GM12878 (cell line): ENCODE measurements around the gene PDGFA.

Experiments used
- ATF2 ChIP-seq: IDR thresholded peaks from 2 replicates; pipeline ENCODE4 v1.6.1; 2012; ENCODE audit warnings: low read length, inconsistent platforms
- MXI1 ChIP-seq: fragments of 150-350 bp; IDR thresholded peaks from 2 replicates; pipeline ENCODE4 v1.6.1; 2011; ENCODE audit warnings: low read depth, mild to moderate bottlenecking, inconsistent platforms, low read length, improper control_type of control experiment
- NBN ChIP-seq: fragments of 450-650 bp; IDR thresholded peaks from 2 replicates; pipeline ENCODE4 v1.6.1; 2016
- RELB ChIP-seq: fragments of 450-650 bp; IDR thresholded peaks from 2 replicates; pipeline ENCODE4 v1.6.1; 2017; ENCODE audit warnings: low read depth, mild to moderate bottlenecking, moderate library complexity
- YY1 ChIP-seq: IDR thresholded peaks from 2 replicates; pipeline ENCODE4 v1.6.1; 2011; ENCODE audit warnings: low read depth, mild to moderate bottlenecking, low read length

GRCh38 chr7:516606-517456 lies 2.8 kb downstream of the PDGFA start:
- no peak for TF ChIP-seq ATF2
- no peak for TF ChIP-seq NBN
- no peak for TF ChIP-seq MXI1
- TF ChIP-seq YY1 = no peak
- no peak for TF ChIP-seq RELB
